Suprapubic skin (tissue), 4 donors: Measurements from ENCODE around the gene PLAC9. TPM values are rescaled to one million over a fixed set of nuclear protein-coding genes. Genes with fewer than 3 reads are reported as not detected.

Experiments used
- DNase-seq, 2 donors: peaks; one replicate each; pipeline ENCODE4 v3.0.0-alpha.2; 2019; ENCODE audit warnings: low spot score in 2 of 2
- H3K27ac ChIP-seq: fragments of 200-600 bp; sonication (generic); one replicate; pipeline ENCODE4 v1.5.1; 2019
- H3K27me3 ChIP-seq: fragments of 200-600 bp; sonication (generic); one replicate; pipeline ENCODE4 v1.5.1; 2019
- H3K36me3 ChIP-seq: fragments of 200-600 bp; sonication (generic); one replicate; pipeline ENCODE4 v1.5.1; 2019
- H3K4me1 ChIP-seq: fragments of 200-600 bp; sonication (generic); one replicate; pipeline ENCODE4 v1.5.1; 2019
- H3K4me3 ChIP-seq: fragments of 200-600 bp; sonication (generic); one replicate; pipeline ENCODE4 v1.5.1; 2019; ENCODE audit warnings: mild to moderate bottlenecking
- H3K9me3 ChIP-seq: fragments of 200-600 bp; sonication (generic); one replicate; pipeline ENCODE4 v1.5.1; 2019
- CTCF ChIP-seq, 2 donors: fragments of 200-600 bp in 1 of 2; fragments of 450-650 bp in 1 of 2; sonication (generic) in 1 of 2; IDR thresholded peaks; one replicate each; pipeline ENCODE4 v1.5.1; 2016 to 2019; ENCODE audit warnings: antibody characterized with exemption in 2 of 2, mild to moderate bottlenecking in 1 of 2, moderate library complexity in 1 of 2
- EP300 ChIP-seq: sonication (generic); formaldehyde crosslinking; IDR thresholded peaks from one replicate; pipeline ENCODE4 v1.6.1; 2017; ENCODE audit warnings: antibody characterized with exemption
- POLR2A ChIP-seq, 2 donors: fragments of 450-650 bp; IDR thresholded peaks; one replicate each; pipeline ENCODE4 v1.6.1; 2017; ENCODE audit warnings: antibody characterized with exemption in 2 of 2, mild to moderate bottlenecking in 2 of 2, moderate library complexity in 2 of 2
- POLR2AphosphoS5 ChIP-seq, 3 donors: sonication (generic); formaldehyde crosslinking; IDR thresholded peaks; one replicate each; pipeline ENCODE4 v1.6.1; 2017; ENCODE audit warnings: antibody characterized with exemption in 3 of 3
- WGBS: methylation state at CpG from one replicate; pipeline ENCODE4 v1.1.5; 2018; 5-methylcytosine and 5-hydroxymethylcytosine counted together
- total RNA-seq, 4 donors: library from RNA; depleted of rRNA; stranded (reverse); fragments of >200 nt; gene quantifications; one replicate each; pipeline ENCODE4 v1.1.0, GENCODE V29; 2016

Gene PLAC9
- total RNA-seq, 4 donors from 2014 or later, result 5.6 to 18.5 (median 9.2) TPM

- TF ChIP-seq POLR2A (IDR thresholded peaks at IDR 0.05) (no peak), CTCF (IDR thresholded peaks at IDR 0.05) (no peak), EP300 (no peak), POLR2AphosphoS5 (IDR thresholded peaks at IDR 0.05) (no peak)
- 97% methylated on average over 2 of the region's 2 CpGs for WGBS
- H3K4me3 ChIP-seq, result no peak overlapping the region
Observed at GRCh38 chr10:80149123-80149522, 16.6 kb downstream of the PLAC9 start.

DNA sequence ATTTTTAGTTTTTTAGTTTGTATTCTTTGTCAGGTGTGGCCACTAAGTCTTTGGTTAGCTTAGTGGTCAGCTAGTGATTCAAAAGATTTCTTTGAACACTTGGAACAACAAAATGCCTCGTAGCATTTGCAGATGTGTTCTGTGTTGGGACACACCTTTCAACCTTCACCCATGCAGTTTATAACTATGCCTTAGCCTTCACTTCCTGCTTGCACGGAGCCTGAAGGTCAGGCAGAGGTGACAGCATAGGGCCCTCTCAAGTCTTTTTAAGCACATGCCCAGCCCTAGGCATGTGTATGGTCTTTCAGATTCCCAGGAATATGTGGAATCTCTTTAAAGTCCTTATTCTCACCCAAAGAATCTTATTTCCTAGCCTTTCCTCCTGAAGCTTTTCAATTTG is 17.6 kb downstream of the PLAC9 start:
- WGBS, result 75% methylated on average over 2 of the region's 2 CpGs
- H3K4me1 ChIP-seq, result peaks cover 17% of the 10 kb centered on the region
- no peaks in the 10 kb centered on the region for H3K27me3 ChIP-seq
- no peak for DNase-seq
- H3K27ac ChIP-seq, result no peak overlapping the region
- H3K36me3 ChIP-seq, result peaks cover 40% of the 10 kb centered on the region
- TF ChIP-seq POLR2A (IDR thresholded peaks at IDR 0.05) (no peak), EP300 (no peak), CTCF (IDR thresholded peaks at IDR 0.05) (no peak), POLR2AphosphoS5 (IDR thresholded peaks at IDR 0.05) (no peak)
- H3K4me3 ChIP-seq, result no peak overlapping the region
- no peaks in the 10 kb centered on the region for H3K9me3 ChIP-seq

More at GRCh38 chr10:80149123-80149522, 16.6 kb downstream of the PLAC9 start:
- DNase-seq, result no peak
- peaks cover 19% of the 10 kb centered on the region for H3K4me1 ChIP-seq
- no peaks in the 10 kb centered on the region for H3K27me3 ChIP-seq
- H3K36me3 ChIP-seq, result peaks cover 33% of the 10 kb centered on the region
- H3K9me3 ChIP-seq, result no peaks in the 10 kb centered on the region
- no peak overlapping the region for H3K27ac ChIP-seq

GRCh38 chr10:80152820-80153219 is 20.3 kb downstream of the PLAC9 start:
- no peak for TF ChIP-seq EP300
- no peak for TF ChIP-seq POLR2AphosphoS5 (IDR thresholded peaks at IDR 0.05)
- no peak for TF ChIP-seq POLR2A (IDR thresholded peaks at IDR 0.05)
- TF ChIP-seq CTCF (IDR thresholded peaks at IDR 0.05), result no peak
- no peak for DNase-seq
- WGBS, result 86% methylated on average over 6 of the region's 6 CpGs
- Histone ChIP-seq H3K27ac (no peak overlapping the region), H3K36me3 (peaks cover 67% of the 10 kb centered on the region), H3K4me3 (no peak overlapping the region), H3K9me3 (no peaks in the 10 kb centered on the region), H3K27me3 (no peaks in the 10 kb centered on the region), H3K4me1 (peaks cover 28% of the 10 kb centered on the region)

DNA sequence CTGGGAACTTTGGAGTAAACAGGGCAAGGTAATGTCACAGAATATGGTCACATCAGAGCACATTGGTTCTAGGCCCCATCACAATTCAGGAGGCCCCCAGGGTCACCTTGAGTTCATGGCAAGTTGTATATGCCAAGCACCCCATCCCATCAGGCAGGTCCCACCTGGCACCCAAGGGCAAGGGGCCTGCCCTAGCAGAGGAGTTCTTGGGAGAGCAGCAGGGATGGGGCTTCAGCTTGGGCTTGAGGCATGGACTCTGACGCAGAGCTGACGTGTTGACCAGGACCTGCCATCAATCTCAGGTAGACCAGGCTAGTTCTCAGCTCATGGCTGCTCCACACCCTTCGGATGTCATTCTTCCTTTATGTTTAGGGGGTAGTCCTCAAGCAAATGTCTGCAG is 20.9 kb downstream of the PLAC9 start:
- H3K27ac ChIP-seq, result no peak overlapping the region

DNA sequence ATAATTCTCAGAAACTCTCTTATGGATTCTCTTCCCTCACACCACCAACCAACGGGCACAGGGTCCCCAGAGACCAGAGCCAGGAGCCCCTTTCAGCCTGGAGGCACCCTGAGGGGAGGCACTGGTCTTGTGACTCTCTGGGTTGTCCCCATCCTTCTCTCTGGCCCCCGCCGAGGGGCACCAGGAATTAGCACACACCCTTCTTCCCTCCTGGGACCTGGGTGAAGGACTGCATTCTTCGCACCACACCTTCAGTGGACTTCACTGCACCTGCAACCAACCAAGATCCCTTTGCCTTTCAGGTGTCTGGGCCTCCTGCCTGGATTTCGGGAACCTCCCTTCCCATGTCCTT is 22.1 kb downstream of the PLAC9 start:
- no peaks in the 10 kb centered on the region for H3K9me3 ChIP-seq
- peaks cover 46% of the 10 kb centered on the region for H3K4me1 ChIP-seq
- H3K27ac ChIP-seq, result peak overlapping the region; percentile 47
- DNase-seq, result no peak
- no peak overlapping the region for H3K4me3 ChIP-seq
- H3K27me3 ChIP-seq, result no peaks in the 10 kb centered on the region
- TF ChIP-seq POLR2AphosphoS5 (IDR thresholded peaks at IDR 0.05) (no peak), CTCF (IDR thresholded peaks at IDR 0.05) (no peak), EP300 (no peak), POLR2A (IDR thresholded peaks at IDR 0.05) (no peak)
- 66% methylated on average over 5 of the region's 5 CpGs for WGBS
- peaks cover 65% of the 10 kb centered on the region for H3K36me3 ChIP-seq

More for the DNA sequence above, 20.9 kb downstream of the PLAC9 start:
- H3K27me3 ChIP-seq, result no peaks in the 10 kb centered on the region
- peaks cover 71% of the 10 kb centered on the region for H3K36me3 ChIP-seq
- H3K4me3 ChIP-seq, result no peak overlapping the region
- WGBS, result 100% methylated on average over 3 of the region's 3 CpGs
- TF ChIP-seq CTCF (IDR thresholded peaks at IDR 0.05), result no peak
- no peak for TF ChIP-seq EP300
- no peak for TF ChIP-seq POLR2AphosphoS5 (IDR thresholded peaks at IDR 0.05)
- no peak for TF ChIP-seq POLR2A (IDR thresholded peaks at IDR 0.05)
- peaks cover 35% of the 10 kb centered on the region for H3K4me1 ChIP-seq
- H3K9me3 ChIP-seq, result no peaks in the 10 kb centered on the region
- DNase-seq, result no peak
